Stimulated activated CD8-positive, alpha-beta memory T cell treated with anti-CD3 and anti-CD28 coated beads, Interleukin-12 subunit alpha, Interleukin-12 subunit beta, amount 100 ng/mL, for 4 hours (primary cell): Measurements from ENCODE around the gene PRDM12.

ENCODE experiments used
- DNase-seq: peaks from one replicate; pipeline ENCODE4 v3.0.0-alpha.2; 2020; ENCODE audit warnings: low read depth

Gene PRDM12

DNA sequence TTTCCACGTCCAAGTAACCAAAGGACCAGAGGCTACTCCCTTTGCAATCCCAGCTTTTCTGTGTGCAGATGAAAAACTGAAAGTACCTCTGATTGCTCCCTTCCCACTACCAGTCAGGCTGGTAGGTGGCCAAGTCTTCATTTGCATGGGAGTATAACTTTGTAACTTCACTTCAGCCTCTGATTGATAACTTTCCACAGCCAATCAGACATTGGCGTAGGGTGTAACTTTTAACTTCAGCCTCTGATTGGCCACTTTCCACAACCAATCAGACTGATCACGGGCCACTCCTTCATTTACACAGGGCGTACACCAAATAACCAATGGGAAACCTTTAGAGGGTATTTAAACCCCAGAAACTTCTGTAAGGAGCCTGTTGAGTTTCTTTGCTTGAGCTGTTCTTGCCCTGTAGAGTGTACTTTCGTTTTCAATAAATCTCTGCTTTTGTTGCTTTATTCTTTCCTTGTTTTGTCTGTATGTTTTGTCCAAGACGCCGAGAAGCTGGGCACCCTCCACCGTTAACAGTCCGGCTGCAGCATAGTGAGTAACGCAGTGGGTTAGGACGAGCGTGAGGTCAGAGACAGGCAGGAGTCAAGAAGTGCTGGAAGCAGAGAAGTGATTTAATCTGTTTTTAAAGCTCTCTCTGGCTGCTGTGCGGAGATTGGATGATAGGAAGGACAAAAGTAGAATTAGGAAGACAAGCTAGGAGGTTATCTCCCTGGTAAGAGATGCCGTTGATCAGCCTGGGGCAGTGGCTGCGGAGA lies 25.7 kb downstream of the PRDM12 start:
- DNase-seq = no peak

DNA sequence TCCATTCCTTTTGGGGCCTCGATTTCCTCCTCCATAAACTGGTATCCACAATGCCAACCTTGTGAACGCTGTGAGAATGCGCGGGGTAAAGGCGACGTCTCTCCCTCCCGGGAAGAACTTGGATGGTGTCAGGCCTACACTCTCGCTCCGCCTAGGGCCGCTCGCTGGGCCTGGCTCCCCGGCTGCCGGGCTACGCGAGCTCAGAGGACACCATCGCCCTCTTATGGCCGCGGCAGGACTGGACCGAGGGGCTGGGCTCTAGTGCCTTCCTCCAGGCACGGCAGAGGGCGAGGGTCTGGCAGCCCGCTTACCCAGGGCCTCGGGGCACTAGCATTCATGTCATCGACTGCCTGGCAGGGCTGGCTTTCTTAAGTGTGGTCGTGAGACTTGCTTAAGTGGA lies 27.9 kb downstream of the PRDM12 start:
- DNase-seq = no peak

DNA sequence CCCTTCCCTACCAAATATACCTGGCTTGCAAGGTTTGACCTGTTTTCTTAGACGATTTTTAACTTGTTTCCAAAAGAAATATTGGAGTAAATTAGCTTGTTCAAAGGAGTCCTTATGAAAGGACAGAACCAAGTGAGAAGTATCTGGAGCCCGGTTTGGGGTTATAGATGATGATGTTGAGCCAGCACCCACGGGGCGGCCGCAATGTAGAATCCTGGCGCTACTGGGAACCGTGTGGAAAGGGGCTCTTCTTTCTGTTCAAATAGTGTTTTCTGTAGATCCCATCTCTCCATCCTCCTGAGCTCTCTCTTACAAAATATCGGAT lies 28.7 kb downstream of the PRDM12 start:
- no peak for DNase-seq

DNA sequence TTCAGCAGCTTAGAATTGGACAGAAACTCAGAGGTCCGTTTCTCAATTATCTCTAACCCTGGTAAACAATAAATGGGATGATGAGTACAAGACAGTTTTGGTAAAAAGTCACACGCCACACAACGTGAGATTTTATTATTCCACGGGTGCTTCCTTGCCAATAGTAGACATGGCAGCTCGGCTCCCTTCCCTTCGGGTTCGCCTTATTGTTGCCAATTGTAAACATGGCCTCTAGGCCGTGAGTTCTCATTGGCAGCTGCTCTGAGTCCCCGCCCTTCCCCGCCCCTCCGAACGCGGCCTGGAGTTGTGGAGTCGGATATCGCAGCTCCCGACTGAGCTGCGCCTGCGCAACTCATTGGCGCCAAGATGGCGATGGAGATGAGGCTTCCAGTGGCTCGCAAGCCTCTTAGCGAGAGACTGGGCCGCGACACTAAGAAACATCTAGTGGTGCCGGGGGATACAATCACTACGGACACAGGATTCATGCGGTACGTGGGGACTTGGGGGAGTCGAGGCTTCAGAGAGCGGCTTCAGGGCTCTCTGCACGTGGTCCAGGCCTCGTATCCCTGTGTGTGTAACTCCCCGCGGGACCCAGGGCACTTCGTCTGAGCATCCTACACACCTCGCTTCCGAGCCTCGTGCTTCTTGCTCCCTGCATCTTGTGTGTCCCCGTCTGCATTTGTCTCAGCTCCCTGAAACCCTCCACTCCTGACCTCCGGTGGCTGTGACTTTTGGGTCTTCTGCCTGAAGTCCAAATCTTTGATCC lies 29.2 kb downstream of the PRDM12 start, which contains the start of gene EXOSC2:
Gene EXOSC2, plus strand, starts transcription at position 355 of the 766 bp plus-strand sequence. Its CDS starts 12 bp downstream, at position 367.
- DNase-seq = peak; percentile 95

DNA sequence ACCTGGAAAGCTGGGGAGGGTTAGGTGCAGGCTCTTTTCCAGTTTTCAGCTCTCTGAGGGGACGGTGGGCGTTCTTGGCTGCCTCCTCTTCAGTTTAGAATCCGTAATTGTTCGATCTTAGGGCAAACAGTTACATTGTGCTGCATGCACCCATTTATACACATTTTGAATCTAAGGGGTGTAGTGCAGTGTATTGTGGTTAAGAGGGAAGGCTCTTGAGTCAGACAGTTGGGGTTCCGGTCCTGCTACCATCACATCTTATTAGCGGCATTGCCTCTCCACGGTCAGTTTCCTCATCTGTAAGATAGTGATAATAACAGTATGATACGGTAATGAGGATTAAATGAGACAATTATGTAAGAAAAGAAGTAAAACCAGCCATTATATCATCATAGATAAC lies 29.8 kb downstream of the PRDM12 start:
- no peak for DNase-seq

DNA sequence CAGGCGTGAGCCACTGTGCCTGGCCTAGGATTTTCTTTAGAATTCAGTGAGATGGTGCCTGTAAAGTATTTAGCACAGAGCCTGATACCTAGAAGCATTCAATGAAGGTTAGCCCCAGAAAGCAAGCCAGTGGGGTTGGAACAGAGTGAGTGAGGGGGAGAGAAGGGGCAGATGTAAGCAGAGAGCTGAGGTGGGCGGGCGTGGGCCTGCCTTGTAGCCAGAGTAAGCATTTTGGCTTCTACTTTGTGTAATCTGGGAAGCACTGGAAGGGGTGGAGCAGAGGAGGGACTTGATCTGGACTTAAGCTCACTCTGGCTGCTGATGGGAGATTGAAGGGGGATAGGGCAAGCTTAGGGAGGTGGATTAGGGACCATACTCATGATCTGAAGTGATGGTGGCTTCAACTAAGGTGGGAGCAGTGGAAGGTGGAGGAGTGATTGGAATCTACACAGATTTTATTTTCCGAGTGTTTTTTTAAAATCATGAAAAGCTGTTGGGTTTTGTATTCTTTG lies 31.8 kb downstream of the PRDM12 start:
- DNase-seq = no peak

DNA sequence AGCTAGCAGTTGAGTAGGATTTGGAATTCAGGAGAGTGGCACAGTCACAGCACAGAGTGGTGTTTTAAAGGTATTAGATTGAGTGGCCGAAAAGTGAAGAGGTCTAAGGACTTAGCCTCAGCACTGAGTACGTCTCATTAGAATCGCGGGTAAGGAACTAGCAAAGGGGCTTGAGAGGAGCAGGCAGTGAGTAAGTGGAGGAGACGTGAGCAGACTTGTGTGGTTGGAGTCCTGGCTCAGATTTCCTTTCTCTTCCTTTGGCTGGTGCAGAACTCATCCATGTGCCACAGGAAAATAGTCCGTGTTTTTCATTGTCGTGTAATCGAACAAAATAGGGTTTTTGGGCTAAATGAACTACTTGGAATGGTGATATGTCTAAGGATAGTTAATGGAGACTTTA lies 32.6 kb downstream of the PRDM12 start:
- no peak for DNase-seq

DNA sequence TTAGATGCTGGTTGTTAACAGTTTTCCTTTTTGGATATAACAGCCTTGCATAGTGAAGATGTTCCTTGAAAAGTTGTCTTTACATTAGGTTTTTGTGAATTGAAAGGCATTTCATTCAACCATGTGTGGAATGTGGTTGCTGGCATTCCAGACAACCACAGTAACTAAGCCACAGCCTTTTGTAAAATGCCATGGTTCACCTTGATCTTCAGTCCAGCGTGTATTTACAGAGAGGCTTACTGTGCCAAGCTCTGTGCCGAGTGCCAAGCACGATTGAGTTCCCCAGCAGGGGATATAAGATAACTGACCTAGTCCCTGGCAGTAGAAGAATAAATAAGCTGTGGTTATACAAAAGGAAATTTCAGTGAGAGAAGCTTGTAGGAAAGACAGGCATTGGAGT lies 34.1 kb downstream of the PRDM12 start:
- no peak for DNase-seq

DNA sequence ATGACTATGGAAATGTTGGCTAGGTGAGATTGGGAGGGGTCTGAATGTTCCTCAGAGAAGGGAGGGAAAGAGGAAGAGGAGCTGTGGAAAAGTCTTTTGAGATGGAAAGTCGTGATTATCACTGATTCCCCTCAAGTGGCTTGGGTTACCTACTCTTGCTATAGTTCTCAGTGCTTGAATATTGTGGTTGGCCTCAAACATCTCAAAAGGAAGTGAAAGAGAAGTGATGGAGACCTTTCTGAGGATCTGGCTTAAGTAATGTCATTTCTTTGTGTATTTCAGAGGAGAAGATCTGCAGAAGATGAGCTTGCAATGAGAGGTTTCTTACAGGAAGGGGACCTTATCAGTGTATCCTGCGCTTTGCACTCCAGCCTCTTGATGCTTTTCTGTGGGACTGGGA lies 34.7 kb downstream of the PRDM12 start:
- DNase-seq = no peak

DNA sequence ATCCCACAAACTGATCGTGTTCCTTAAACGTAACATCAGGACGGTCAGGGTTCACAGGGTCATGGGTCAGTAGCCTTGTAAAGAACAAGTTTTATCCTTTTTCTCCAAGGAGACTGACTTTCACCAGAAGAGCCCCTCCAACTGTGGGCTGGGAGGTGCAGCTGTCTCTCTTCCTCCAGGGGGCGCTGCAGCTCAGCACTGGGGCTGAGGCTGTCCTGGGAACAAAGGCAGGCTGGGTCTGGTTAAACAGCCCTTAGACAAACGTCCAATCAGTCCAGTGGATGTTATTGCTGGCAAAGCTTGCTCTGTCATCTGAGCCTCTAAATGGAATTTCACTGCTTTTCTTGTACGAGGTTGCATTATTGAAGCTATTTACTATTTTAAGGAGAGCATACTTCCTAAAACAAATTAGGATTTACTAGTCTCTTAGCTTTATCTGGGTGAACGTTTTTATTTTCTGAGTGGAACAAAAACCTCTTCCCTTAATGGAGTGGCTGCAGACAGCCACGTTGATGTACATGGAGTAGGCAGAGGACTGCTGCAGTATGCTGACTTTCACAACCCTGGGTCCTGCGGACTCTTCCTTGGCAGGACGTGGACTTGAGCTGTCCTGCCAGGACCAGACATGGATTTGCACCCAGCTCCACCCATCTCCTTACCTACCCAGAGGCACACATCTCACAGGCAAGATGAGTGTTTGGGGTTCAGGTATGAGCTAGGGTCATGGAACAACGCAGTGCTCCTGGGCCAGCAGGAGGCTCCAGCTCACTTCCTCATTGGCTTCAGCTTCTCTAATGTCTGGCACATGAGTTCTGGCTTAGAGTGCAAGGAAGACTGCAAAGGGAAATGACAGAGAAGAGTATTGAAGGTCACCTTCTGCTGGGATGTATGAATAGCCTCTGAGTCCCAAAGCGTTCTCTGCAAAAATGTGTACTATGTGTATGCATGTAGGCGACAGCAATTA lies 36.9 kb downstream of the PRDM12 start:
- no peak for DNase-seq

DNA sequence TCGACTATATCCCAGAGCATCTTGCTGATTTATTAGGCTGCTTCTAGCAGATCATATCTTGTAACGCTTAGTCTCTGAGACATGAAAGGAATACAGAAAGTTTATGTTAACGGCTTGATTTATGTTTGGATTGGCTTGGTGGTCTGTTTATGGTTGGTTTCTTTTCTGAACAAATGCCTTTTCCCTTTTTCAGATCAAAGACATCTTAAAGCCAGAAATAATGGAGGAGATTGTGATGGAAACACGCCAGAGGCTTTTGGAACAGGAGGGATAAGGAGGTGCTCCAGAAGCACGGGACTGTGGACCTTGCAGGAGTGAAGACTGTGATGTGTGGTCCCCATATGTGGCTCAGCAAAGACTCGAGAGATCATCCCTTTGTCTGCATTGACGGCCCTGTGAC lies 39.1 kb downstream of the PRDM12 start:
- DNase-seq = no peak

DNA sequence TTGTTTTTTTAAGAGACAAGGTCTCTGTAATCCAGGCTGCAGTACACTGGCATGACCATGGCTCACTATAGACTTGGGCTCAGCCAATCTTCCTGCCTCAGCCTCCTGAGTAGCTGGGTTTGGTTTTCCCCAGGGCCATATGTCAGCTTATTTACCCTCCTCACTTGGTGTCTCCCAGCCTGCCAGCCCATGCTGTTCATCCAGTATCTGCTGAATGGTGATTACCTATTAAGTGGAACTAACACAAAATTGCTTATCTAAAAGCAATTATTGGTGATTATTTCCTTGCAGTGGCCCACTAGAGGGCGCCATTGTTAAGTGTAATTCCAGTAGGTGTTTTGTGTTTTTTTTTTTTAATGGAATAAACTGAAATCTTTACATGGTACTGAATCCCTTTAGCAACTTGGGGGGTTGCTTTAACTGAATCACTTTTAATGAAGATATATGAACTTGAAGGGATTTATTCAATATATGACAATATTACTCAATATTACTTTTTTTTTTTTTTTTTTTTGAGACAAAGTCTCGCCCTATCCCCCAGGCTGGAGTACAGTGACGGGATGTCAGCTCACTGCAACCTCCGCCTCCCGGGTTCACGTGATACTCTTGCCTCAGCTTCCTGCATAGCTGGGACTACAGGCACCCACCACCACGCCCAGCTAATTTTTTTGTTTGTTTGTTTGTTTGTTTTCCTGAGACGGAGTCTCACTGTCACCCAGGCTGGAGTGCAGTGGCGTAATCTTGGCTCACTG lies 43.0 kb downstream of the PRDM12 start:
- peak; percentile 26 for DNase-seq

DNA sequence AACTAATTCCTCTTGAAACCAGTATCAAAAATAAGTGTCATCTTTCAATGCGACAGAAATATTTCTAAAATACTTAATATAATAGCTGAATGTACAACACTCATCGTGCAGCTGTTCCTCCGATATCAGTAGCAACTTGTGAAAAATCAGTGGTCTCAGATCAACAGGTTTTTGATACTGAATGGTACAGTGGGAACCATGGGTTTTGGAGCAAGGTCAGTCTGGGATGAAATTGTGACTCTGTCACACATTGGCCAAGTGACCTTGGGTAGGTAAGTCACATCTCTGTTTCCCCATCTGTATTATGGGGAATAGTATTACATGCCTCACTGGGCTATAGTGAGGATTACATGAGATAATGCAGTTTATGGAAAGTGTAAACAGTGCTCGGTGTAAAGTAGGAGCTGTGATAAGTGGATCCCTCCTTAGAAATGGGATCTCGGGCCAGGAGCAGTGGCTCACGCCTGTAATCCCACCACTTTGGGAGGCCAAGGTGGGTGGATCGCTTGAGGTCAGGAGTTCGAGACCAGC lies 46.5 kb downstream of the PRDM12 start:
- no peak for DNase-seq

DNA sequence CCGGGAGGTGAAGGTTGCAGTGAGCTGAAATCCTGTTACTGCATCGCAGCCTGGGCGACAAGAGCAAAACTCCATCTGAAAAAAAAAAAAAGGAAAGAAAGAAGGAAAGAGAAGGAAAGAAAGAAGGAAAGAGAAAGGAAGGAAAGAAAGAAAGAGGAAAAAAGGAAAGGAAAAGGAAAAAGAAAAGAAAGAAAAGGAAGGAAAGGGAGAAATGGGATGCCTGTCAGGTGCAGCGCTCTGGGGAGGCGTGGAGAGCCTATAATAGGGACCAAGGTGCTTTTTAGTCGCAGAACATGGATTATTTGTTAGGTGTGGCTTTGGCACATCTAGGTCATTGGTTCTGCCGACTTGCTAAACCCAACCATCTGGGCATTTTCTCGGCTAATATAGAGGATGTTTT lies 47.1 kb downstream of the PRDM12 start:
- DNase-seq = no peak

DNA sequence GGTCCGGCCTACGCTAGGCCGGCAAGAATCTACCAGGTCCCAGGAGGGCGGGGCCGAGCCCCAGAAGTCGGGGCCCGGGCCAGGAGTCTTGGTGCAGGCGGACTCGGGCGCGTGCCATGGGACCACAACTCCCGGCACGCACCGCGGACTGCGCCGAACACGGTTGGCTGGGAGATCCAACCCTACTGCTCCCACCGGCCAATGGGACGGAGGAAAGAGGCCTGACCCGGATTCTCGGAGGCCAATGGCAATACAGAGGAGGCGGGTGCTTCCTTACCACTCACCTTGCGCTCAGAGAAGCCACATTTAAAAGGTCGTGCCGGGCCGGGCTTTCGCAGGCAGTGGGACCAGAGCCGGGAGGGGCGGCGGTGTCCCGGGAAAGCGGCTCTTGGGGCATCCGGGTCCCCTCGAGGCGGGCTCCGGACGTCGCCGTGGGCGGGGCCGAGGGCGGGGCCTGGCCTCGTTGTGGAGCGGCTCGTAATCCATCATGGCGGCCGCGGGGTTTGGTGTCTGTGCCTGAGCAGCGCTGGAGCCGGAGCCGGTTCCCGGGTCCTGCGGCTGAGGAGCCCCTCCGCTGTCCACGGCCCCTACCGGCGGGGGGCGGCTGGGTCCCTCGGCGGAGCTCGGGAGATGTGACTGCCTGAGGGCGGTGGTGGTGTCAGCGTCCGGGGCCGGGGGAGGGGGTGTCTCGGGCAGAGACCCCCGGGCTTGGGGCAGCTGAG lies 48.3 kb downstream of the PRDM12 start:
- peak; percentile 90 for DNase-seq

DNA sequence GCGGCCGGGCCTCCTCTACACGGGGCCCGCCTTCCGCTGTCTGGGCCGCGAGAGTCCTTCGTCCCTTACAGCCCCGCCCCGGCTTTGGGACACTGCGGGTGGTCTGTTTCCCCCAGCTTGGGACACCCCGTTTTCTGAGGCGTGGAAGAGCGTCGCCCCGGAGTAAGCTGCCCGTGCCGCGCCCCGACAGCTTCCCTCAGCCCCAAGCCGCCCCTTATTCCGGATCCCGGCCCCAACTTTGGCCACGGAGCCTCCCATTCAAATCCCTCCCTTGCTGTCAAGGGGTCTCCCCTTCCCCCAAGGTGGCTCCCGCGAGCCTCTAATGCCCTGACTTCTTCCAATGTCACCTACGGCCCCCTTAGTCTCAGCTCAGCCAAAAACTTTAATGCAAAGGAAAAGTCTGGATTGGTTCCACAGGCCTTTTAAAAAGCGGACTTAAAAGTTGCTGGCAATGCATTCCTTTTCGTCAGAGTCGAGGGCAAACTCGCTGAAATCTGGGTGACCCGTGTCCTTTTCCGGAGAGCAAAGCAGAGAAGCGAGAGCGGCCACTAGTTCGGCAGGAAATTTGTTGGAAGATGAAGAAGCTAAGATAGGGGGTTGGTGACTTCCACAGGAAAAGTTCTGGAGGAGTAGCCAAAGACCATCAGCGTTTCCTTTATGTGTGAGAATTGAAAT lies 49.0 kb downstream of the PRDM12 start:
- no peak for DNase-seq

DNA sequence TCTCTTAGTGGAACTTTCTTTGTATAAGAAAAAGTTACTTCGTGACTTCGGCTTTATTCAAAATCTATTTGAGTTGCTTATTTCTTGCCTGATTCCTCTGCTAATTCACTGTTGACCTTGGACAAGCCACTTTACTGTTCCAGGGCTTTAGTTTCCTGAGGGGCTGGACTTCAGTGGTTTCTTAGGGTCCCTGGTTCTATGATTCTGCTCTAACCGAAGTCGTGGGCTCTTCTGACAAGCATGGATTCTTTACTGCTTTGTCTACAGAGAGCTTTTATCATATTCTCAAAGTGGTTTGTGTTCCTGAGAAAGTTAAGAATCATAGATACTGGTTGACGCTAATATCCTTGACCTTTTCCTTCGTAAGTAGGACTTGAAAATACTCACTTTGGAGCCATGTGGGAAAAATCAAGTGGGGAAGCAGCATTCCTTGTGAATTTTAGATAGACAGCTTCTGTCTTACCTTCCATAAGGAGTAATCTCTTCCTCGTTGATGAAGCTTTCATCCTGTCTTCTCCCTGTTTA lies 50.3 kb downstream of the PRDM12 start:
- DNase-seq = no peak

DNA sequence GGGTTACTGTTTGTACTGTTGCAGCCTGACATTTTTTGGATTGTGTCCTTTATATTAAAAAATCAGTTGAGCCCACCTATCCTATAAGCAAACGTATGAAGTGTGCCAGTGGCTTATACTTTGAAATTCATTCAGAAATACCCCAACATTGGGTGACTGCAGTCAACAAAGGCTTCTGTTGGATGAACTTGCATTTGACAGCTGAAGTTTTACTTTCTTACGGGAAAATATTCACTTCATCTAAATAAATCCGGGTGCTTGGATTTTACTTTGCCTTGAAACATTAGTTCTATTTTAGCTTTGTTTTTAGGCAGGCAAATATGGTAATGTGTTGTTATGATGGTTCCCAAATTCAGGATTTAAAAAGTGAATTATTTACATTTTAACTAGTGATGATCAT lies 50.9 kb downstream of the PRDM12 start:
- DNase-seq = no peak

DNA sequence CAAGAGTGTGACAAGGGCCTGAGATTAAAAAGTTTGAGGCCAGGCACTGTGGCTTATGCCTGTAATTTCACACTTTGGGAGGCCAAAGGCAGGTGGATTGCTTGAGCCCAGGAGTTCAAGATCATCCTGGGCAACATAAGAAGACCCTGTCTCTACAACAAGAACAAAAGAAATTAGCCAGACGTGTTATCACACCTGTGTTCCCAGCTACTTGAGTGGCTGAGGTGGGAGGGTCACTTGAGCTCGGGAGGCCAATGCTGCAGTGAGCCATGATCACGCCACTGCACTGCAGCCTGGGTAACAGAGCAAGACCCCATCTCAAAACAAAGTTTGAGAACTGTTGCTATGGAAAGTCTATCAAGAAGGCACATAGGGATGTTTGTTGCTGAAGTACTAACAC lies 54.2 kb downstream of the PRDM12 start:
- no peak for DNase-seq

DNA sequence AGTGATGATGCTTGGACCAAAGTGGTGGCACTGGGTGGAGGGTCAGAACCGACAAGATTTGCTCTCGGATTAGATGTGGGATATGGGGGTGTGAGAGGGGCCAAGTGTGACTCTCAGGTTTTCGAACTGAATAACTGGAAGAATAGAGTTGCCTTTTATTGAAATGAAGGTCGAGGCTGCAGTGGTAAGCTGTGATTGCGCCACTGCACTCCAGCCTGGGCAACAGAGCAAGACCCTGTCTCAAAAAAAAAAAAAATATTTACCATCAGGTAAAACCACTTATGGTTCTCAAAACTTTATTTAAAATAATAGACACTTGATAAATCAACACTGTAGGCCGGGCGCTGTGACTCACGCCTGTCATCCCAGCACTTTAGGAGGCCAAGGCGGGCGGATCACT lies 56.4 kb downstream of the PRDM12 start:
- no peak for DNase-seq
